NB4 (cell line): Measurements from ENCODE around the gene MSI1.

Source experiments
- CTCF ChIP-seq: IDR thresholded peaks from one replicate; pipeline ENCODE4 v1.5.1; 2012; ENCODE audit warnings: low read depth, low read length
- MYC ChIP-seq: IDR thresholded peaks from 2 replicates; pipeline ENCODE4 v1.6.1; 2011; ENCODE audit warnings: low read depth, low read length
- POLR2A ChIP-seq: IDR thresholded peaks from 2 replicates; pipeline ENCODE4 v1.6.1; 2011; ENCODE audit warnings: mild to moderate bottlenecking; ENCODE audit not compliant: insufficient read length; ENCODE audit errors: extremely low read depth
- TF ChIP-seq, protein P1 (sequence below): IDR thresholded peaks from 2 replicates; pipeline ENCODE4 v1.6.1; 2011; ENCODE audit warnings: low read depth, low read length

- no peak for TF ChIP-seq CTCF
- TF ChIP-seq, protein P1, sequence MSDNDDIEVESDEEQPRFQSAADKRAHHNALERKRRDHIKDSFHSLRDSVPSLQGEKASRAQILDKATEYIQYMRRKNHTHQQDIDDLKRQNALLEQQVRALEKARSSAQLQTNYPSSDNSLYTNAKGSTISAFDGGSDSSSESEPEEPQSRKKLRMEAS = no peak
- TF ChIP-seq POLR2A = no peak
- TF ChIP-seq MYC = no peak
Measured at GRCh38 chr12:120376009-120376408, 7.0 kb upstream of the MSI1 start.
